ENCODE measurements around the gene MRS2. TPM values are rescaled to one million over a fixed set of nuclear protein-coding genes. Genes with fewer than 3 reads are reported as not detected.
"Not testable (repeated sequence)": the region's sequence is repeated elsewhere in the genome, so short reads cannot be mapped to it uniquely, and the experiment has no call there.

MRS2 gene
- polyA plus RNA-seq, 1 experiment: 19.9 TPM

DNA sequence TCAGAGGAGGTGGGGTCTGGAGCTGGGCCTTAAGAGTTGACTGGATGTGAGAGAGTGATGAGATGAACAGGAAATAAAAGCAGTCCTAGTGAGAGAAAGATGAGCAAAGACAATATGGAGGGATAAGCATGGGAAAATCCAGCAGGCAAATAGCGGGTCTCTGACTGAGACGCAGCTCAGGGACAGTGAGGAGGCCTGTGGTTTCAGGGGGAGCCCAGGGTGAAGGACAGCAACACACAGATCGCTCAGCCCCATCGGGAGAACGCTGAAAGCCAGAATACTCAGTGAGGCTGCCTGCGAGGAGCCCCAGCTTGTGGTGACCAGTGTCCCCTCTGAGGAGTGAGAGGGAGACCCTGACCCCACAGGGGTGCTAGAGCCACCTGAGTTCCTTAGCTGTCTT lies 28.1 kb upstream of the MRS2 start:
- Histone ChIP-seq H3K27me3 (ENCODE audit: control insufficient read depth, insufficient read depth, low read length) (no peaks in the 10 kb centered on the region), H3K4me3 (ENCODE audit: low read depth, low read length) (no peak overlapping the region), H3K27ac (ENCODE audit: low read depth, low read length) (no peak overlapping the region), H3K9me3 (ENCODE audit: control insufficient read depth, insufficient read depth, low read length) (no peaks in the 10 kb centered on the region)
- ChIA-PET CTCF (interaction anchor here (0.6 kb wide), 1 partner anchor 831 kb away, joined by 3 read pairs; no protein-coding TSS in a partner anchor), POLR2A (no interaction called here)
- DNase-seq (ENCODE audit: low read depth, low spot score): no peak
- no peak for TF ChIP-seq CTCF (IDR thresholded peaks at IDR 0.05; ENCODE audit: low read depth, low read length)

DNA sequence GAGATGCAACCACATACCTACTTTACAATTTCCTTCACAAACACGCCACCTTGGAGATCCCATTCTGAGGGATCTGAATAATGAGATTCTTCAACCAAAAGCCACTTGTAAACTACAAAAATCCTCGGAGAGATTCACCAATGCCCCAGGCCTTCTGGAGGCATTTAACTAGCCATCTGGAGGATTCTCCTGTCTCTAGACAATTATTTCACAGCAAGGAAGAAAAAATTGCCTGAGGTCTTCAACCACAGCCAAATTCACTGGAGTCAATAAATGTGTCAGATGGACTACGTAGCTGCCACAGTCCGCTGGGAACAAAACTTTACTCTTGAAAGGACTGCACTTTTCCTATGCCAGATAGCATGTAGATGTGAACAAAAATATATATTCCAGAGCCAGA lies 25.9 kb upstream of the MRS2 start:
- H3K27ac ChIP-seq (ENCODE audit: low read depth, low read length): no peak overlapping the region
- no peaks in the 10 kb centered on the region for H3K27me3 ChIP-seq (ENCODE audit: control insufficient read depth, insufficient read depth, low read length)
- POLR2A ChIA-PET: no interaction called here
- no peak for DNase-seq (ENCODE audit: low read depth, low spot score)
- H3K4me3 ChIP-seq (ENCODE audit: low read depth, low read length): no peak overlapping the region
- CTCF ChIA-PET: interaction anchor here (1.2 kb wide), 1 partner anchor 17 kb away, joined by 4 read pairs; no protein-coding TSS in a partner anchor
- TF ChIP-seq CTCF (IDR thresholded peaks at IDR 0.05; ENCODE audit: low read depth, low read length): no peak
- no peaks in the 10 kb centered on the region for H3K9me3 ChIP-seq (ENCODE audit: control insufficient read depth, insufficient read depth, low read length)

DNA sequence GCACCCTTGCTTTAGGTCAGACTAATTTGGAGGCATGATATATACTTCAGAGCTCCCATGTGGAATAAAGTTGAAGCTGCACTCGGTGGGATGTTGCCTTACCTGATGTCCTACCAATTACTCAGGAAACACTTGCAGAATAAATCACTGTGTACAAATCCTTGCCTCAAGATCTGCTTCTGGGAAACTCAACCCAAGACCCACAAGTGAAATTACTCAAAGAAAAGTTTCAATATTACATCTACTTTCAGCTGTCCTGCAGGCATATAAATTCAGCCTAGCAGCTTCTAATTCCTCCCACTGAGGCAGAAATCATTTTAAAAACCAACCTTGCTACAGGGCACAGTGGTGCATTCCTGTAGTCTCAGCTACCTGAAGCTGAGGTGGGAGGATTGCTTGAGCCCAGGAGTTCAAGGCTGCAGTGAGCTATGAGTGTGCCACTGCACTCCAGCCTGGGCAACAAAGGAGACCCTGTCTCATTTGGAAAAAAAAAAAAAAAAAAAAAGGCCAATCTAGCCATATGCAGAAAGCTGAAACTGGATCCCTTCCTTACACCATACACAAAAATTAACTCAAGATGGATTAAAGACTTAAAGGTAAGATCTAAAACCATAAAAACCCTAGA lies 24.2 kb upstream of the MRS2 start:
- POLR2A ChIA-PET: no interaction called here
- Histone ChIP-seq H3K27me3 (ENCODE audit: control insufficient read depth, insufficient read depth, low read length) (no peaks in the 10 kb centered on the region), H3K27ac (ENCODE audit: low read depth, low read length) (no peak overlapping the region), H3K9me3 (ENCODE audit: control insufficient read depth, insufficient read depth, low read length) (no peaks in the 10 kb centered on the region), H3K4me3 (ENCODE audit: low read depth, low read length) (no peak overlapping the region)
- CTCF ChIA-PET: interaction anchor here (0.6 to 0.8 kb wide), 2 partner anchors 10 to 17 kb away, joined by 3 read pairs; no protein-coding TSS in a partner anchor
- DNase-seq (ENCODE audit: low read depth, low spot score): no peak
- TF ChIP-seq CTCF (IDR thresholded peaks at IDR 0.05; ENCODE audit: low read depth, low read length): no peak

DNA sequence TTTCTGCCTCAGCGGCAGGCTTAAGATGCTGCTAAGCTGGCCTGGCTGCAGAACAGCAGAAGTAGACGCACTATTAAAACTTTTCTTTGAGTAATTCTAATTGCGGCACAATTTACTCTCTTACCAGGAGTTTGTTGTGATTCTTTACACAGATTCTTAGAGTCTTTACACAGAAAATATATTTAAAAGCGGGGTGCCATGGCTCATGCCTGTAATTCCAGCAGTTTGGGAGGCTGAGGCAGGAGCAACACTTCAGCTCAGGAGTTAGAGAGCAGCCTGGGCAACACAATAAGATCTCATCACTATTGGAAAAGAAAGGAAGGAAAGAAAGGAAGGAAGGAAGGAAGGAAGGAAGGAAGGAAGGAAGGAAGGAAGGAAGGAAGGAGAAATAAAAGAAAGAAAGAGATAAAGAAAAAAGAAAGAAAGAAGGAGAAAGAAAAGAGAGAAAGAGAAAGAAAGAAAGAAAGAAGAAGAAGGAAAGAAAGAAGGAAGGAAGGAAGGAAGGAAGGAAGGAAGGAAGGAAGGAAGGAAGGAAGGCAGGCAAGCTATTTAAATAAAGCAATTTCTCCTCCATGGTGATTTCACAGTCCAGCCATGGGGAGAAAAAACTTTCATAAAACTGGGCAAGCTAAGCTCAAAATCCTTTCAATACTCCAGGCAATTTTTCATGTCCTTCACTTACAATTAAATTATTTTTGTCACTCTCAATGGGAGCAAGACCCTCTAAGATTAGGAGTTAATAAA lies 21.1 kb upstream of the MRS2 start:
- H3K27ac ChIP-seq (ENCODE audit: low read depth, low read length): no peak overlapping the region
- no peaks in the 10 kb centered on the region for H3K27me3 ChIP-seq (ENCODE audit: control insufficient read depth, insufficient read depth, low read length)
- ChIA-PET CTCF (no interaction called here), POLR2A (no interaction called here)
- H3K9me3 ChIP-seq (ENCODE audit: control insufficient read depth, insufficient read depth, low read length): no peaks in the 10 kb centered on the region
- TF ChIP-seq CTCF (IDR thresholded peaks at IDR 0.05; ENCODE audit: low read depth, low read length): no peak
- H3K4me3 ChIP-seq (ENCODE audit: low read depth, low read length): no peak overlapping the region
- DNase-seq (ENCODE audit: low read depth, low spot score): no peak

DNA sequence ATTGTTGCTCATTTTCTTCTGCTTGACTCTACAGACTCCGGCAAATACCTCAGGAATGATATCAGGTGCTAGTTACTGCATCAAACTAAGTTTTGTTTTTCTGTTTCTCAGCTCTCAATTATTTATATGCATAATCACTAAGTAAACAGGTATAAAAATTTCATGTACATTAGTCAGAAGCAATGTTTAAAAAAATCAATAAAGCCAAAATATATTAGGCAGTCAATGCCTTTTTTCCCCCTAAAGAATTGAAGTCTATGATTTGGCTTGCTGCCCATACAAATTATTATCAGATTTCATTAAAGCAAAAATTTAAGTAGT lies 20.6 kb upstream of the MRS2 start:
- no peaks in the 10 kb centered on the region for H3K9me3 ChIP-seq (ENCODE audit: control insufficient read depth, insufficient read depth, low read length)
- H3K27me3 ChIP-seq (ENCODE audit: control insufficient read depth, insufficient read depth, low read length): no peaks in the 10 kb centered on the region
- DNase-seq (ENCODE audit: low read depth, low spot score): no peak
- H3K4me3 ChIP-seq (ENCODE audit: low read depth, low read length): no peak overlapping the region
- no peak for TF ChIP-seq CTCF (IDR thresholded peaks at IDR 0.05; ENCODE audit: low read depth, low read length)
- ChIA-PET POLR2A (no interaction called here), CTCF (no interaction called here)
- no peak overlapping the region for H3K27ac ChIP-seq (ENCODE audit: low read depth, low read length)

- H3K4me3 ChIP-seq (ENCODE audit: low read depth, low read length); DNase-seq (ENCODE audit: low read depth, low spot score); CTCF ChIA-PET; H3K27me3 ChIP-seq (ENCODE audit: control insufficient read depth, insufficient read depth, low read length); H3K27ac ChIP-seq (ENCODE audit: low read depth, low read length); H3K9me3 ChIP-seq (ENCODE audit: control insufficient read depth, insufficient read depth, low read length); POLR2A ChIA-PET: not testable (repeated sequence)
These were observed 19.7 kb upstream of the MRS2 start for GRCh38 chr6:24382891-24383494.

DNA sequence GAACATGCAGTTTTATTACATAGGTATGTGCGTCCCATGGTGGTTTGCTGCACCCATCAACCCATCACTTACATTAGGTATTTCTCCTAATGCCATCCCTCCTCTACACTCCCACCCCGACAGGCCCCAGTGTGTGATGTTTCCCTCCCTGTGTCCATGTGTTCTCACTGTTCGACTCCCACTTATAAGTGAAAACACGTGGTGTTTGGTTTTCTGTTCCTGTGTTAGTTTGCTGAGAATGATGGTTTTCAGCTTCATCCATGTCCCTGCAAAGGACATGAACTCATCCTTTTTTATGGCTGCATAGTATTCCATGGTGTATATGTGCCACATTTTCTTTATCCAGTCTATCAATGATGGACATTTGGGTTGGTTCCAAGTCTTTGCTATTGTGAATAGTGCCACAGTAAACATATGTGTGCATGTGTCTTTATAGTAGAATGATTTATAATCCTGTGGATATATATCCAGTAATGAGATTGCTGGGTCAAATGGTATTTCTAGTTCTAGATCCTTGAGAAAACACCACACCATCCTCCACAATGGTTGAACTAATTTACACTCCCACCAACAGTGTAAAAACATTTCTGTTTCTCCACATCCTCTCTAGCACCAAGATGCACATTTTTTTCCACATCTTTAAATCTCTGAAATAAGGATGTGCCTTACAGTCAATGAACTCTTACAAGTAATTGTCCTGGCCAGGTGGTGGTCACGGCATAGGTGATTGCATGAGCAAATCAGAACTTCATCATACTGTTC lies 18.2 kb upstream of the MRS2 start:
- H3K27me3 ChIP-seq (ENCODE audit: control insufficient read depth, insufficient read depth, low read length); H3K27ac ChIP-seq (ENCODE audit: low read depth, low read length); H3K4me3 ChIP-seq (ENCODE audit: low read depth, low read length); H3K9me3 ChIP-seq (ENCODE audit: control insufficient read depth, insufficient read depth, low read length); POLR2A ChIA-PET; CTCF ChIA-PET; DNase-seq (ENCODE audit: low read depth, low spot score): not testable (repeated sequence)
